HepG2 (cell line): Measurements from ENCODE around the gene ZNRF3. TPM values are rescaled to one million over a fixed set of nuclear protein-coding genes. Genes with fewer than 3 reads are reported as not detected.

Experiments
- ARNT ChIP-seq: fragments of 450-650 bp; IDR thresholded peaks from 2 replicates; pipeline ENCODE4 v1.6.1; 2017
- ATF3 ChIP-seq: sonication (generic); formaldehyde crosslinking; IDR thresholded peaks from 2 replicates; pipeline ENCODE4 v1.4.0; 2020; ENCODE audit warnings: missing genetic modification reagents
- BRF2 ChIP-seq: sonication (generic); formaldehyde crosslinking; IDR thresholded peaks from 2 replicates; pipeline ENCODE4 v1.8.1; 2022; ENCODE audit warnings: mild to moderate bottlenecking, missing genetic modification reagents
- CCAR2 ChIP-seq: fragments of 200-400 bp; formaldehyde crosslinking; optimal IDR thresholded peaks from 2 replicates; pipeline ENCODE3; 2018; ENCODE audit warnings: low read depth, mild to moderate bottlenecking, low read length, moderate library complexity
- CCDC6 ChIP-seq: sonication (generic); formaldehyde crosslinking; IDR thresholded peaks from 2 replicates; pipeline ENCODE4 v1.8.1; 2022; ENCODE audit warnings: mild to moderate bottlenecking, missing genetic modification reagents, moderate library complexity
- EED ChIP-seq: sonication (generic); formaldehyde crosslinking; IDR thresholded peaks from 2 replicates; pipeline ENCODE4 v1.5.0; 2020; ENCODE audit warnings: mild to moderate bottlenecking, missing genetic modification reagents
- GZF1 ChIP-seq: sonication (generic); formaldehyde crosslinking; IDR thresholded peaks from 2 replicates; pipeline ENCODE4 v1.5.1; 2020; ENCODE audit warnings: mild to moderate bottlenecking, missing genetic modification reagents
- JUNB ChIP-seq: sonication (generic); formaldehyde crosslinking; IDR thresholded peaks from 2 replicates; pipeline ENCODE4 v1.8.0; 2022; ENCODE audit warnings: missing genetic modification reagents, mild to moderate bottlenecking, borderline replicate concordance
- KDM4B ChIP-seq: sonication (generic); formaldehyde crosslinking; IDR thresholded peaks from 2 replicates; pipeline ENCODE4 v1.4.0; 2020; ENCODE audit warnings: missing genetic modification reagents
- MIER2 ChIP-seq: IDR thresholded peaks from 2 replicates; pipeline ENCODE4 v1.6.1; 2016; ENCODE audit warnings: missing biosample characterization, missing genetic modification reagents
- MLLT10 ChIP-seq: sonication (generic); formaldehyde crosslinking; IDR thresholded peaks from 2 replicates; pipeline ENCODE4 v1.4.0; 2020; ENCODE audit warnings: missing genetic modification reagents
- MYC ChIP-seq: sonication (generic); formaldehyde crosslinking; IDR thresholded peaks from 2 replicates; pipeline ENCODE4 v1.9.0; 2021; ENCODE audit warnings: missing genetic modification reagents, borderline replicate concordance
- RBFOX2 ChIP-seq: fragments of 200-400 bp; formaldehyde crosslinking; IDR thresholded peaks from 2 replicates; pipeline ENCODE4 v1.6.1; 2017; ENCODE audit warnings: low read depth, mild to moderate bottlenecking, low read length
- RERE ChIP-seq: IDR thresholded peaks from 2 replicates; pipeline ENCODE4 v1.6.1; 2016; ENCODE audit warnings: low read depth, missing genetic modification reagents, missing compliant biosample characterization
- RFX5 ChIP-seq: IDR thresholded peaks from 2 replicates; pipeline ENCODE4 v1.6.1; 2011; ENCODE audit warnings: low read depth, low read length, improper control_type of control experiment
- SIX1 ChIP-seq: sonication (generic); formaldehyde crosslinking; IDR thresholded peaks from 2 replicates; pipeline ENCODE4 v1.4.0; 2020; ENCODE audit warnings: missing genetic modification reagents, borderline replicate concordance
- TGIF2 ChIP-seq: IDR thresholded peaks from 2 replicates; pipeline ENCODE4 v1.6.1; 2016; ENCODE audit warnings: control low read depth, missing compliant biosample characterization
- TOPORS ChIP-seq: sonication (generic); formaldehyde crosslinking; IDR thresholded peaks from 2 replicates; pipeline ENCODE4 v1.8.0; 2023; ENCODE audit warnings: mild to moderate bottlenecking, missing genetic modification reagents
- TP53 ChIP-seq: sonication (generic); formaldehyde crosslinking; conservative IDR thresholded peaks from 2 replicates; pipeline ENCODE4 v1.4.0; 2020; ENCODE audit warnings: missing genetic modification reagents
- ZFY ChIP-seq: sonication (generic); formaldehyde crosslinking; IDR thresholded peaks from 2 replicates; pipeline ENCODE4 v1.4.0; 2020; ENCODE audit warnings: missing genetic modification reagents
- ZNF292 ChIP-seq: sonication (generic); formaldehyde crosslinking; IDR thresholded peaks from 2 replicates; pipeline ENCODE4 v1.8.1; 2022; ENCODE audit warnings: mild to moderate bottlenecking, low read depth, missing genetic modification reagents, borderline replicate concordance
- ZNF331 ChIP-seq: sonication (generic); formaldehyde crosslinking; IDR thresholded peaks from 2 replicates; pipeline ENCODE4 v1.4.0; 2020; ENCODE audit warnings: missing genetic modification reagents
- ZNF724P ChIP-seq: sonication (generic); formaldehyde crosslinking; IDR thresholded peaks from 2 replicates; pipeline ENCODE4 v1.8.0; 2022; ENCODE audit warnings: missing genetic modification reagents, borderline replicate concordance
- ZNF780A ChIP-seq: sonication (generic); formaldehyde crosslinking; IDR thresholded peaks from 2 replicates; pipeline ENCODE4 v1.8.0; 2022; ENCODE audit warnings: mild to moderate bottlenecking, missing genetic modification reagents, moderate library complexity
- ZNF781 ChIP-seq: sonication (generic); formaldehyde crosslinking; IDR thresholded peaks from 2 replicates; pipeline ENCODE4 v1.5.1; 2020; ENCODE audit warnings: borderline replicate concordance, mild to moderate bottlenecking, missing genetic modification reagents; ENCODE audit errors: not compliant biosample characterization
- ZNF792 ChIP-seq: IDR thresholded peaks from 2 replicates; pipeline ENCODE4 v1.6.1; 2016
- polyA plus RNA-seq, 8 experiments: library from polyadenylated mRNA; depleted of rRNA in 3 of 8; stranded (reverse) in 7 of 8; unstranded in 1 of 8; fragments of >200 nt; fragmentation: Illumina TruSeq in 4 of 8; extraction: Trizol in 4 of 8; gene quantifications; 2 replicates each; pipeline versions ENCODE4 v1.2.1 to v1.2.3, GENCODE V29; 2011 to 2016; ENCODE audit warnings: low read depth in 4 of 8, missing spikeins in 1 of 8, mixed read lengths in 1 of 8; ENCODE audit not compliant: insufficient read depth in 1 of 8
- total RNA-seq, 5 experiments: library from RNA; depleted of rRNA; stranded (reverse); fragments of >200 nt; fragmentation: Illumina TruSeq; extraction: Trizol; gene quantifications; 2 replicates each; pipeline ENCODE4 v1.2.3, GENCODE V29; 2016; ENCODE audit warnings: low read depth in 1 of 5

Gene ZNRF3
- total and polyA plus RNA-seq, 2 of the 13 experiments (the other 11 are each of a cell fraction or from before 2014, with no cell fraction given): 20.3 to 36.7 TPM

- TF ChIP-seq TGIF2 (no peak), GZF1 (CRISPR knock-in tag) (0 out of 2 replicates have a peak, but pooled peaks have one; percentile 43), ZNF780A (CRISPR knock-in tag) (no peak), TOPORS (no peak), MLLT10 (CRISPR knock-in tag) (no peak), RFX5 (no peak), RBFOX2 (peak; percentile 68), ZNF724P (no peak), ATF3 (CRISPR knock-in tag) (no peak), CCAR2 (no peak), MYC (peak; percentile 58; the same call in 1 of the 2 replicates), BRF2 (CRISPR knock-in tag) (no peak), ARNT (no peak), TP53 (CRISPR knock-in tag) (no peak), MIER2 (CRISPR knock-in tag) (no peak), CCDC6 (CRISPR knock-in tag) (peak; percentile 19; the same call in 1 of the 2 replicates), KDM4B (CRISPR knock-in tag) (no peak), SIX1 (no peak), EED (CRISPR knock-in tag) (no peak), JUNB (CRISPR knock-in tag) (no peak), ZFY (CRISPR knock-in tag) (peak; percentile 58), ZNF292 (no peak), RERE (0 out of 2 replicates have a peak, but pooled peaks have one; percentile 14), ZNF781 (no peak), ZNF792 (CRISPR knock-in tag) (no peak), ZNF331 (CRISPR knock-in tag) (0 out of 2 replicates have a peak, but pooled peaks have one; percentile 35)
Measured at GRCh38 chr22:29071261-29072045, 188.1 kb downstream of the ZNRF3 start (continued).
